Stomach (tissue), 4 donors: Measurements from ENCODE around the gene ZC2HC1C.

ENCODE experiments used
- EP300 ChIP-seq: sonication (generic); formaldehyde crosslinking; IDR thresholded peaks from one replicate; pipeline ENCODE4 v1.6.1; 2017; ENCODE audit warnings: antibody characterized with exemption
- POLR2A ChIP-seq, 4 donors: fragments of 450-650 bp; IDR thresholded peaks; one replicate each; pipeline ENCODE4 v1.6.1; 2016; ENCODE audit warnings: antibody characterized with exemption in 4 of 4, control low read depth in 2 of 4, mild to moderate bottlenecking in 1 of 4, moderate library complexity in 1 of 4
- POLR2AphosphoS5 ChIP-seq, 3 donors: sonication (generic); formaldehyde crosslinking; IDR thresholded peaks; one replicate each; pipeline ENCODE4 v1.6.1; 2016; ENCODE audit warnings: antibody characterized with exemption in 3 of 3
- TF ChIP-seq, protein P1 (sequence below), 7 experiments: fragments of 450-650 bp in 4 of 7; fragments of 200-600 bp in 3 of 7; sonication (generic) in 3 of 7; IDR thresholded peaks; one replicate each; pipeline ENCODE4 v1.5.1; 2016 to 2019; ENCODE audit warnings: antibody characterized with exemption in 7 of 7, control low read depth in 2 of 7, mild to moderate bottlenecking in 1 of 7

DNA sequence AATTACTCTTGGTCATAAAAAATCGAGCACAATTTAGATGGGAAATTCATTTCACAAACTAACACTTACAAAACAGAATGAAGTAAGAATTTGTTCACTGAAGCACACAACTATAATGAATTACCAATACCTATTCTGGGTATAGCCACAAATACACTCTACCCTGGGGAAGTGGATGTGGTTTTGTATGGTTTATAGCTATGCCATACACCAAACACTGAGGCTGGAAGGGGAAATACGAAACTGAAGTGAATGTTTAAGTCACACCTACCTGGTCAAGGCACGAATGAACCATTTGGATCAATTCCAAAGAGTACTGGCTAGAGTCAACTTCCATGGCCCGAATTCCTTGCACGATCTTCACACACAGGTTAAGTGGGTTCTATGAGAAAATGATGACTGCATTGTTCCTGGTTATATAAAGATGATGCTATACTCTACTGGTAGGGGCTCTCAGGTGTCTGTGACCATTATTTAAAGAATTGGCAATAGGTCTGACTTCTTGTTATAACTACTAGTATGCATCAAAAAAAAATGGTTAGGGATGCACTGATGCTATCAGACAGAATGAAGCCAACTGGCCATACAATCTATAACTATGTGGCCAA, 44.6 kb downstream of the ZC2HC1C start:
- TF ChIP-seq, protein P1, sequence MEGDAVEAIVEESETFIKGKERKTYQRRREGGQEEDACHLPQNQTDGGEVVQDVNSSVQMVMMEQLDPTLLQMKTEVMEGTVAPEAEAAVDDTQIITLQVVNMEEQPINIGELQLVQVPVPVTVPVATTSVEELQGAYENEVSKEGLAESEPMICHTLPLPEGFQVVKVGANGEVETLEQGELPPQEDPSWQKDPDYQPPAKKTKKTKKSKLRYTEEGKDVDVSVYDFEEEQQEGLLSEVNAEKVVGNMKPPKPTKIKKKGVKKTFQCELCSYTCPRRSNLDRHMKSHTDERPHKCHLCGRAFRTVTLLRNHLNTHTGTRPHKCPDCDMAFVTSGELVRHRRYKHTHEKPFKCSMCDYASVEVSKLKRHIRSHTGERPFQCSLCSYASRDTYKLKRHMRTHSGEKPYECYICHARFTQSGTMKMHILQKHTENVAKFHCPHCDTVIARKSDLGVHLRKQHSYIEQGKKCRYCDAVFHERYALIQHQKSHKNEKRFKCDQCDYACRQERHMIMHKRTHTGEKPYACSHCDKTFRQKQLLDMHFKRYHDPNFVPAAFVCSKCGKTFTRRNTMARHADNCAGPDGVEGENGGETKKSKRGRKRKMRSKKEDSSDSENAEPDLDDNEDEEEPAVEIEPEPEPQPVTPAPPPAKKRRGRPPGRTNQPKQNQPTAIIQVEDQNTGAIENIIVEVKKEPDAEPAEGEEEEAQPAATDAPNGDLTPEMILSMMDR (IDR thresholded peaks at IDR 0.05): no peak
- TF ChIP-seq POLR2AphosphoS5 (IDR thresholded peaks at IDR 0.05) (no peak), EP300 (no peak), POLR2A (IDR thresholded peaks at IDR 0.05) (no peak)
